K562 (cell line): ENCODE results near the gene CZIB. TPM values are rescaled to one million over a fixed set of nuclear protein-coding genes. Genes with fewer than 3 reads are reported as not detected.

Experiments used
- CHCHD3 ChIP-seq: fragments of 250-450 bp; sonication (Bioruptor Pico); IDR thresholded peaks from 2 replicates; pipeline ENCODE4 v2.1.2; 2022; ENCODE audit warnings: mild to moderate bottlenecking
- ETV5 ChIP-seq: sonication (generic); formaldehyde crosslinking; IDR thresholded peaks from 2 replicates; pipeline ENCODE4 v1.4.0; 2020; ENCODE audit warnings: low read depth, mild to moderate bottlenecking, missing genetic modification reagents
- HNRNPL ChIP-seq: fragments of 200-400 bp; formaldehyde crosslinking; IDR thresholded peaks from 2 replicates; pipeline ENCODE4 v1.6.1; 2017; ENCODE audit warnings: low read depth, mild to moderate bottlenecking, low read length
- IFI16 ChIP-seq: fragments of 250-450 bp; sonication (Bioruptor Pico); IDR thresholded peaks from 2 replicates; pipeline ENCODE4 v2.1.2; 2022; ENCODE audit warnings: mild to moderate bottlenecking, inconsistent platforms
- MAFF ChIP-seq: IDR thresholded peaks from 2 replicates; pipeline ENCODE4 v1.6.1; 2012; ENCODE audit warnings: low read length, improper control_type of control experiment
- MED1 ChIP-seq: sonication (generic); formaldehyde crosslinking; IDR thresholded peaks from 2 replicates; pipeline ENCODE4 v1.8.1; 2023; ENCODE audit warnings: missing genetic modification reagents, borderline replicate concordance
- MEF2A ChIP-seq: IDR thresholded peaks from 2 replicates; pipeline ENCODE4 v1.6.1; 2011; ENCODE audit warnings: low read depth, mild to moderate bottlenecking, low read length, moderate library complexity; ENCODE audit not compliant: control insufficient read depth
- NFE2 ChIP-seq: IDR thresholded peaks from 2 replicates; pipeline ENCODE4 v1.6.1; 2014; ENCODE audit warnings: antibody characterized with exemption, low read depth
- PHF8 ChIP-seq: fragments of 200-600 bp; sonication (generic); IDR thresholded peaks from 2 replicates; pipeline ENCODE4 v1.6.1; 2012; ENCODE audit warnings: mixed run types, mild to moderate bottlenecking, inconsistent platforms, low read length, moderate library complexity, borderline replicate concordance
- SIRT6 ChIP-seq: IDR thresholded peaks from one replicate; pipeline ENCODE4 v1.6.1; 2012; ENCODE audit warnings: low read depth, mild to moderate bottlenecking, control low read depth, inconsistent platforms, low read length, moderate library complexity
- TAF7 ChIP-seq: fragments of 450-650 bp; IDR thresholded peaks from 2 replicates; pipeline ENCODE4 v1.6.1; 2016; ENCODE audit warnings: missing genetic modification characterization, missing compliant biosample characterization
- ZNF431 ChIP-seq: sonication (generic); formaldehyde crosslinking; IDR thresholded peaks from 2 replicates; pipeline ENCODE4 v1.8.0; 2022; ENCODE audit warnings: mild to moderate bottlenecking, missing genetic modification reagents
- ZNF507 ChIP-seq: conservative IDR thresholded peaks from 2 replicates; pipeline ENCODE4 v1.6.1; 2017; ENCODE audit warnings: missing genetic modification characterization, missing compliant biosample characterization
- polyA plus RNA-seq, 8 experiments: library from polyadenylated mRNA; depleted of rRNA in 4 of 8; stranded (reverse) in 5 of 8; unstranded in 3 of 8; fragments of >200 nt; fragmentation: Nextera tagmentation in 2 of 8; fragmentation: Illumina TruSeq in 1 of 8; extraction: Ambion mirVana in 2 of 8; extraction: Trizol in 1 of 8; gene quantifications; 2 replicates each; pipeline versions ENCODE4 v1.2.1 to v1.2.3, GENCODE V29; 2011 to 2014; ENCODE audit warnings: inconsistent platforms in 1 of 8, missing spikeins in 1 of 8
- total RNA-seq, 7 experiments: library from RNA; depleted of rRNA in 6 of 7; stranded (reverse); fragments of >200 nt in 6 of 7; fragmentation: Illumina TruSeq in 2 of 7; extraction: Trizol in 2 of 7; gene quantifications; 2 replicates each; pipeline versions ENCODE4 v1.2.1 to v1.2.3, GENCODE V29; 2011 to 2021; ENCODE audit warnings: low replicate concordance in 1 of 7
- TF ChIP-seq, protein P1 (sequence below): fragments of 250-450 bp; sonication (Bioruptor Pico); IDR thresholded peaks from 2 replicates; pipeline ENCODE4 v1.8.0; 2021; ENCODE audit warnings: moderate library complexity, mild to moderate bottlenecking, inconsistent platforms
- TF ChIP-seq, protein P2 (sequence below): IDR thresholded peaks from 2 replicates; pipeline ENCODE4 v1.6.1; 2012; ENCODE audit warnings: low read depth, low read length, improper control_type of control experiment, borderline replicate concordance
- TF ChIP-seq, protein P3 (sequence below): sonication (generic); formaldehyde crosslinking; IDR thresholded peaks from 2 replicates; pipeline ENCODE4 v1.9.0; 2022; ENCODE audit warnings: mild to moderate bottlenecking, missing genetic modification reagents
- TF ChIP-seq, protein P4 (sequence below): IDR thresholded peaks from 2 replicates; pipeline ENCODE4 v1.6.1; 2011; ENCODE audit not compliant: insufficient read length; ENCODE audit errors: extremely low read depth
- TF ChIP-seq, protein P5 (sequence below): fragments of 450-650 bp; IDR thresholded peaks from one replicate; pipeline ENCODE4 v1.6.1; 2018; ENCODE audit warnings: mild to moderate bottlenecking, moderate library complexity; ENCODE audit not compliant: partially characterized antibody
- TF ChIP-seq, protein P6 (sequence below): sonication (generic); formaldehyde crosslinking; IDR thresholded peaks from 2 replicates; pipeline ENCODE4 v1.8.0; 2022; ENCODE audit warnings: missing genetic modification reagents, mild to moderate bottlenecking, borderline replicate concordance
- TF ChIP-seq, protein P7 (sequence below): fragments of 250-450 bp; sonication (Bioruptor Pico); IDR thresholded peaks from 2 replicates; pipeline ENCODE4 v1.5.0; 2021

Gene CZIB
- total and polyA plus RNA-seq, 9 of the 15 experiments (the other 6 are each of a cell fraction or from before 2014, with no cell fraction given), result 52.6 to 111 (median 80.0) TPM

DNA sequence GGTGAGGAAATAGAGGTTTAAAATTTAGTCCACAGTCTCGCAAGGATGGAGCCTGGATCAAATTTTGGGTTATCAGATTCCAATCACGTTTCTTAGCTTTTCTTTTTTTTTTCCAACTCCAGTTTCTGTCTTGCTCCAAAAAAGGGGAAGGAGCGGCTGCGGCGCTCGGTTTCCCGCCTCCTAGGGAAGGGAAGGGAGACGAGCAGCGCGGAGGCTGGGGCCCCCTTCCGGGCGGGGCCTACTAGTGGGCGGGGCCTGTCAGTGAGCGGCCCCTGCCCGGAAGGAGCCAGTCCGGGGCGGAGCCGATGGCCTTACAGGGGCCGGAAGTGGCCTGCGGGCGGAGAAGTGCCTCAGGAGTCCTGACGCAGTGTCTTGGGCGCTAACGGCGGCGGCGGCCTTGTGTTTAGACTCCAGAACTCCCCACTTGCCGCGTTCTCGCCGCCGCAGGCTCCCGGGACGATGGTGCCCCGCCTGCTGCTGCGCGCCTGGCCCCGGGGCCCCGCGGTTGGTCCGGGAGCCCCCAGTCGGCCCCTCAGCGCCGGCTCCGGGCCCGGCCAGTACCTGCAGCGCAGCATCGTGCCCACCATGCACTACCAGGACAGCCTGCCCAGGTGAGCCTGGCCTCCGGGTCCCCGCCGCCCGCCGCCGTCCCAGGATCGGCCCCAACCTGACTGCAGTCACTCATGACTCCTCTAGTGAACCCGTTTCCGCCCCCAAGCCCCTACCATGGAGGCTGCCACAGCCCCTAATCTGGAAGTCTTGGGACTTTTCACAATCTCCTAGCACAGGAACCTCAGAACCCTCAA, 23.7 kb downstream of the CZIB start, which contains the start of gene CPT2 (continued):
- TF ChIP-seq, protein P1, sequence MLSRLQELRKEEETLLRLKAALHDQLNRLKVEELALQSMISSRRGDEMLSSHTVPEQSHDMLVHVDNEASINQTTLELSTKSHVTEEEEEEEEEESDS (CRISPR knock-in tag), result no peak
- TF ChIP-seq ETV5 (CRISPR knock-in tag), result peak; percentile 90
- TF ChIP-seq, protein P2, sequence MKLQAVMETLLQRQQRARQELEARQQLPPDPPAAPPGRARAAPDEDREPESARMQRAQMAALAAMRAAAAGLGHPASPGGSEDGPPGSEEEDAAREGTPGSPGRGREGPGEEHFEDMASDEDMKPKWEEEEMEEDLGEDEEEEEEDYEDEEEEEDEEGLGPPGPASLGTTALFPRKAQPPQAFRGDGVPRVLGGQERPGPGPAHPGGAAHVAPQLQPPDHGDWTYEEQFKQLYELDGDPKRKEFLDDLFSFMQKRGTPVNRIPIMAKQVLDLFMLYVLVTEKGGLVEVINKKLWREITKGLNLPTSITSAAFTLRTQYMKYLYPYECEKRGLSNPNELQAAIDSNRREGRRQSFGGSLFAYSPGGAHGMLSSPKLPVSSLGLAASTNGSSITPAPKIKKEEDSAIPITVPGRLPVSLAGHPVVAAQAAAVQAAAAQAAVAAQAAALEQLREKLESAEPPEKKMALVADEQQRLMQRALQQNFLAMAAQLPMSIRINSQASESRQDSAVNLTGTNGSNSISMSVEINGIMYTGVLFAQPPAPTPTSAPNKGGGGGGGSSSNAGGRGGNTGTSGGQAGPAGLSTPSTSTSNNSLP, result no peak
- TF ChIP-seq, protein P3, sequence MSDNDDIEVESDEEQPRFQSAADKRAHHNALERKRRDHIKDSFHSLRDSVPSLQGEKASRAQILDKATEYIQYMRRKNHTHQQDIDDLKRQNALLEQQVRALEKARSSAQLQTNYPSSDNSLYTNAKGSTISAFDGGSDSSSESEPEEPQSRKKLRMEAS (CRISPR knock-in tag), result peak; percentile 39; the same call in 1 of the 2 replicates
- no peak for TF ChIP-seq NFE2
- no peak for TF ChIP-seq HNRNPL
- TF ChIP-seq MEF2A, result no peak
- TF ChIP-seq MAFF, result no peak
- TF ChIP-seq TAF7 (tag), result no peak
- TF ChIP-seq, protein P4, sequence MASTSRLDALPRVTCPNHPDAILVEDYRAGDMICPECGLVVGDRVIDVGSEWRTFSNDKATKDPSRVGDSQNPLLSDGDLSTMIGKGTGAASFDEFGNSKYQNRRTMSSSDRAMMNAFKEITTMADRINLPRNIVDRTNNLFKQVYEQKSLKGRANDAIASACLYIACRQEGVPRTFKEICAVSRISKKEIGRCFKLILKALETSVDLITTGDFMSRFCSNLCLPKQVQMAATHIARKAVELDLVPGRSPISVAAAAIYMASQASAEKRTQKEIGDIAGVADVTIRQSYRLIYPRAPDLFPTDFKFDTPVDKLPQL, result no peak
- TF ChIP-seq PHF8, result peak; percentile 98
- TF ChIP-seq SIRT6, result no peak
- no peak for TF ChIP-seq ZNF507 (tag)
- TF ChIP-seq ZNF431 (CRISPR knock-in tag), result 0 out of 2 replicates have a peak, but pooled peaks have one; percentile 39
- TF ChIP-seq, protein P5, sequence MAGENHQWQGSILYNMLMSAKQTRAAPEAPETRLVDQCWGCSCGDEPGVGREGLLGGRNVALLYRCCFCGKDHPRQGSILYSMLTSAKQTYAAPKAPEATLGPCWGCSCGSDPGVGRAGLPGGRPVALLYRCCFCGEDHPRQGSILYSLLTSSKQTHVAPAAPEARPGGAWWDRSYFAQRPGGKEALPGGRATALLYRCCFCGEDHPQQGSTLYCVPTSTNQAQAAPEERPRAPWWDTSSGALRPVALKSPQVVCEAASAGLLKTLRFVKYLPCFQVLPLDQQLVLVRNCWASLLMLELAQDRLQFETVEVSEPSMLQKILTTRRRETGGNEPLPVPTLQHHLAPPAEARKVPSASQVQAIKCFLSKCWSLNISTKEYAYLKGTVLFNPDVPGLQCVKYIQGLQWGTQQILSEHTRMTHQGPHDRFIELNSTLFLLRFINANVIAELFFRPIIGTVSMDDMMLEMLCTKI, result no peak
- no peak for TF ChIP-seq MED1 (CRISPR knock-in tag)
- TF ChIP-seq, protein P6, sequence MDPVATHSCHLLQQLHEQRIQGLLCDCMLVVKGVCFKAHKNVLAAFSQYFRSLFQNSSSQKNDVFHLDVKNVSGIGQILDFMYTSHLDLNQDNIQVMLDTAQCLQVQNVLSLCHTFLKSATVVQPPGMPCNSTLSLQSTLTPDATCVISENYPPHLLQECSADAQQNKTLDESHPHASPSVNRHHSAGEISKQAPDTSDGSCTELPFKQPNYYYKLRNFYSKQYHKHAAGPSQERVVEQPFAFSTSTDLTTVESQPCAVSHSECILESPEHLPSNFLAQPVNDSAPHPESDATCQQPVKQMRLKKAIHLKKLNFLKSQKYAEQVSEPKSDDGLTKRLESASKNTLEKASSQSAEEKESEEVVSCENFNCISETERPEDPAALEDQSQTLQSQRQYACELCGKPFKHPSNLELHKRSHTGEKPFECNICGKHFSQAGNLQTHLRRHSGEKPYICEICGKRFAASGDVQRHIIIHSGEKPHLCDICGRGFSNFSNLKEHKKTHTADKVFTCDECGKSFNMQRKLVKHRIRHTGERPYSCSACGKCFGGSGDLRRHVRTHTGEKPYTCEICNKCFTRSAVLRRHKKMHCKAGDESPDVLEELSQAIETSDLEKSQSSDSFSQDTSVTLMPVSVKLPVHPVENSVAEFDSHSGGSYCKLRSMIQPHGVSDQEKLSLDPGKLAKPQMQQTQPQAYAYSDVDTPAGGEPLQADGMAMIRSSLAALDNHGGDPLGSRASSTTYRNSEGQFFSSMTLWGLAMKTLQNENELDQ (CRISPR knock-in tag), result no peak
- no peak for TF ChIP-seq CHCHD3 (CRISPR knock-in tag)
- TF ChIP-seq IFI16 (CRISPR knock-in tag), result no peak
- TF ChIP-seq, protein P7, sequence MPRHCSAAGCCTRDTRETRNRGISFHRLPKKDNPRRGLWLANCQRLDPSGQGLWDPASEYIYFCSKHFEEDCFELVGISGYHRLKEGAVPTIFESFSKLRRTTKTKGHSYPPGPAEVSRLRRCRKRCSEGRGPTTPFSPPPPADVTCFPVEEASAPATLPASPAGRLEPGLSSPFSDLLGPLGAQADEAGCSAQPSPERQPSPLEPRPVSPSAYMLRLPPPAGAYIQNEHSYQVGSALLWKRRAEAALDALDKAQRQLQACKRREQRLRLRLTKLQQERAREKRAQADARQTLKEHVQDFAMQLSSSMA (CRISPR knock-in tag), result no peak
